Measurements from ENCODE around the gene RAMAC. TPM values are rescaled to one million over a fixed set of nuclear protein-coding genes. Genes with fewer than 3 reads are reported as not detected.

The RAMAC gene
- total and polyA plus RNA-seq, 2 of the 8 experiments (the other 6 are each of a cell fraction or from before 2014, with no cell fraction given): 20.7 to 32.9 TPM

GRCh38 chr15:82995938-82996337 is 9.9 kb downstream of the RAMAC start (continued):
- no peak for TF ChIP-seq MAFK (IDR thresholded peaks at IDR 0.05; ENCODE audit: low read depth, low read length)
- no peak for TF ChIP-seq ATF3 (IDR thresholded peaks at IDR 0.05; ENCODE audit: insufficient read depth, low read depth, low read length)
- TF ChIP-seq POLR2A (IDR thresholded peaks at IDR 0.05; ENCODE audit: control extremely low read depth in 1 of 2, low read depth in 2 of 2, low read length in 2 of 2): no peak
